Measurements from ENCODE around the gene UBE2E1. TPM values are rescaled to one million over a fixed set of nuclear protein-coding genes. Genes with fewer than 3 reads are reported as not detected.

UBE2E1 gene
- total and polyA plus RNA-seq, 2 experiments from 2014 or later, result 9.0 to 65.3 TPM

DNA sequence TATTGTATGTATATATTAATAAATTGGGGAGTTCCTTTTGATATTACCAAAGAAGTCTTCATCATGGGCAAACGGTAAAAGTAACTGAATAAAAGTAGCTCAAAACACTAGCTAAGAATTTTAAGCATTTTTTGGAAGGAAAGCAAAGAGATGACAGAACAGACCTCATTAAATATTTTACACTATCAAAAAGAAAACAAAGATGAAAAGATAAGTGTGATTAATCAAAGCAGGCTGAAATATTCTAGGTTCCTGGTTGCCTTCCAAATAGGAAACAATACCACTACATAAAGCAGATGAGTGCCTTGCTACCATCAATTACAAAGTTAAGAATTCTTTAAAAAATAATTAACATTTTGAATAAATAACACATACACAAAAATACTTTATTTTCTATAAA, 107.4 kb downstream of the UBE2E1 start:
- H3K9me2 ChIP-seq (ENCODE audit: insufficient read depth), result no peaks in the 10 kb centered on the region
- no peak overlapping the region for H2AFZ ChIP-seq
- no peak overlapping the region for H3K9ac ChIP-seq
- peaks cover 12% of the 10 kb centered on the region for H3K36me3 ChIP-seq (ENCODE audit: low read depth)
- DNase-seq, result no peak
- 42 to 58% methylated on average over 1 of the region's 1 CpG for WGBS, 2 experiments (ENCODE audit: low coverage in 1 of 2, low lambda C conversion rate in 2 of 2, missing lambda C conversion rate in 2 of 2)
- H3K4me3 ChIP-seq, result no peak overlapping the region
- H3K9me3 ChIP-seq (ENCODE audit: low read depth), result no peaks in the 10 kb centered on the region
- TF ChIP-seq EZH2phosphoT487 (IDR thresholded peaks at IDR 0.05; ENCODE audit: insufficient read depth, low read depth) (no peak), EZH2 (IDR thresholded peaks at IDR 0.05; ENCODE audit: insufficient read depth, poor library complexity, severe bottlenecking) (no peak)
- in situ Hi-C loops (cut with MboI), result no loop called here
- H3K27me3 ChIP-seq (replicated peaks; ENCODE audit: insufficient read depth), result no peaks in the 10 kb centered on the region
- H3K4me2 ChIP-seq (ENCODE audit: unreplicated experiment), result no peak overlapping the region
- peaks cover 27% of the 10 kb centered on the region for H3F3A ChIP-seq (ENCODE audit: insufficient read depth)
- H3K27ac ChIP-seq, result no peak overlapping the region
- H3K79me2 ChIP-seq (ENCODE audit: insufficient read depth), result peaks cover 72% of the 10 kb centered on the region
- H4K20me1 ChIP-seq (ENCODE audit: insufficient read depth), result peaks cover 4% of the 10 kb centered on the region
- peaks cover 20% of the 10 kb centered on the region for H3K4me1 ChIP-seq (ENCODE audit: insufficient read depth)

DNA sequence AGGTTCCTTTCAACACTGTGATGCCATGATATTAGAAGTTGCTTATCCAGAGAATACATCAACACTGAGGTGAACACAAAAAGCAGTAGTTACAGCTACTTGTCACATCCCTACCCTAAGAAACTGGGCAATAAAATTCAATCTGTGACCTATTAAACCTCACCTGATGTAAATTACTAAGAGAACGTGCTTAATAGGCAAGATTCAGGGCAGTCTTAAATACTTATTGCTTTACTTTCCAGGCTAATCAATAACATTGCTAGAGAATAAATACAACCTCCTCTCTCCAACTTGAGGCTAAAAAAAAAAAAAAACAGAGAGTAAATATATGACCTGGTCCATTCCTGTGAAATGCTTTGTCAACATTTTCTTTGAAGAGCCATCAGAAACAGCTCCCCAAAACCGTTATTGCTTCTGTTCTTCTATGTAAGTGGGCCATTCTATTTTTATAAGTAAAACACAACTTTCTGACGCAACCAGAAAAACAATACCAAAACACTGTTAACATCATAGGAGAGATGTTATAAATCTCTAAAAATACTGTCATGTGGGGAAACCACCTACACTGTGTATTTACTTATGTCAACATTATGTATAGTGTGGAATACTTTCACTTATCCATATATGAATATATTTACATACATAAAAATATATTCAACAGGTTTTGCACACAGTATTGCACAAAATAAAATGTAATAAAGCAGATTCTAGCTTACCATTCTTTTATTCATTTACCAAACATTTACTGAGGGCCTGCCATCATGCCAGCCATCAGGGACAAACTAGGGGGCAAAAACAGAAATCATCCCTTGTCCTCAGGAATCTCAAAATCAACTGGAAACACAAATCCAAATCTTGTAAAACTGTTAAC, 108.4 kb downstream of the UBE2E1 start:
- in situ Hi-C loops (cut with MboI), result no loop called here
- H3K9me3 ChIP-seq (ENCODE audit: low read depth), result no peaks in the 10 kb centered on the region
- peaks cover 81% of the 10 kb centered on the region for H3K79me2 ChIP-seq (ENCODE audit: insufficient read depth)
- H4K20me1 ChIP-seq (ENCODE audit: insufficient read depth), result peaks cover 6% of the 10 kb centered on the region
- H3K9me2 ChIP-seq (ENCODE audit: insufficient read depth), result no peaks in the 10 kb centered on the region
- H3K4me1 ChIP-seq (ENCODE audit: insufficient read depth), result peaks cover 26% of the 10 kb centered on the region
- no peaks in the 10 kb centered on the region for H3K27me3 ChIP-seq (replicated peaks; ENCODE audit: insufficient read depth)
- WGBS, 2 experiments (ENCODE audit: low coverage in 1 of 2, low lambda C conversion rate in 2 of 2, missing lambda C conversion rate in 2 of 2), result 66 to 79% methylated on average over 3 of the region's 3 CpGs
- H3K36me3 ChIP-seq (ENCODE audit: low read depth), result peaks cover 17% of the 10 kb centered on the region
- no peak overlapping the region for H3K9ac ChIP-seq
- H3F3A ChIP-seq (ENCODE audit: insufficient read depth), result peaks cover 33% of the 10 kb centered on the region
- peak overlapping the region; percentile 29 for H3K4me2 ChIP-seq (ENCODE audit: unreplicated experiment)
- no peak for DNase-seq
- no peak overlapping the region for H3K4me3 ChIP-seq
- H2AFZ ChIP-seq, result no peak overlapping the region
- H3K27ac ChIP-seq, result no peak overlapping the region
- TF ChIP-seq EZH2 (IDR thresholded peaks at IDR 0.05; ENCODE audit: insufficient read depth, poor library complexity, severe bottlenecking) (no peak), EZH2phosphoT487 (IDR thresholded peaks at IDR 0.05; ENCODE audit: insufficient read depth, low read depth) (no peak)

DNA sequence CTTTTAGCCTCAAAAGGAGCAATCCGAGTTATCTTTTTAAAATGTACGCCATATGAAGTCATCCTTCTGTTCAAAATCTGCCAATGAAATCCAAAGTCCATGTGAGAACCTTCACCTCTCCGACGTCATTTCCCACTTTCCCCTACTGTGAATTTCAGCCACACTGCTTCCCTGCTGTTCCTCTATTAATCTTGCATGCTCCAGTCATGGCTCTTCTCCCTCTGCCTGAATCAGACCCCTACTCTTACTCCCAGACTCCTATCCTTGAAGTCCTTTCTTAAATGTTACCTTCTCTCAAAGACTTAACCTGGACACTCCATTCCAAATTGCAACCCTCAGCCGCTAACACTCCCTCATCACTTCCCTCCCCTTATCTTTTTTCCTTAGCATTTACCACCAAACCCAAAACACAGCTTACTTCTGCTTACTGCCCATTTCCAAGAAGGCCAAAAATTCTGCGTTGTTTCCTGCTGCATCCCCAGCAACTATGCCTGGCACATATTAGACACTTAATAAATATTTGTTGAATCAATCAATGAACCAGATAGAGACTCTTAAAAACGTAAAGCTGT, 109.9 kb downstream of the UBE2E1 start:
- H3K79me2 ChIP-seq (ENCODE audit: insufficient read depth), result peaks cover 86% of the 10 kb centered on the region
- 17 to 23% methylated on average over 7 of the region's 7 CpGs for WGBS, 2 experiments (ENCODE audit: low coverage in 1 of 2, low lambda C conversion rate in 2 of 2, missing lambda C conversion rate in 2 of 2)
- H3K27ac ChIP-seq, result peak overlapping the region; percentile 71

DNA sequence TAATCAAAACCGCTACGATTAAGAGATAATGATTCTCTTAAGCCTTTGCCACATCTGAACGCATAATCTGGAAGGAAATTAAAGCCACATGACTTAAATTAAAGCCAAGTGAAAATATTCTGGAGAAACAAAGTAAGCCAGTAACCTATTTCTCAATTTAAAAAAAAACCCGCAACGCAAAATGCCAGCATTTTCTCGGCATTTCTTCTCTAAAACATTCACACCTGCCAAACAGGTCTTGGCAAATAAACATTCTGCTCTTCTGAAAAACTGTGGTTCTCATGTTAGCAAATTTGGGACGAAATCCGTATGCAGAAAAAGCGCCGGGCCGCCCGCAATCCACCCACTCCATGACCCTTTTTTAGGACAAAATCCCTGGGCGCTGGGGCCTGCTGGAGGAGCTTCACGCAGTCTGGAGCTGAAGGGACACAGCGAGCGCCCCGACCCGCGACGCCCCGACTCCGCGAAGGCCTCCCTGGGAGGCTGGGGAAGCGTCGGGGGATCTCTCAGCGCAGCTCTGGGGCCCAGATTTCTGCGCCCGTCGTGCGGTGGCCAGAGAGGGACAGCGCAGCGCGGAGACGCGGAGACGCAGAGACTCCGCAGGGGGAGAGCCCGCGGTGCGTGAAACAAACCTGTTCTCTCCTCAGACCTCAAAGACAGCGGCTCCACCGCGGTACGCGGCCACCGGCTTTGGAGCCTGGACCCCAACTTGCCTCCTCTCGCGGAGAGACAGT, 110.6 kb downstream of the UBE2E1 start:
- H3K79me2 ChIP-seq (ENCODE audit: insufficient read depth), result peaks cover 79% of the 10 kb centered on the region
- peak; percentile 30 for DNase-seq

More for the DNA sequence above, 109.9 kb downstream of the UBE2E1 start:
- DNase-seq, result peak; percentile 65
- Histone ChIP-seq H3K27me3 (replicated peaks; ENCODE audit: insufficient read depth) (no peaks in the 10 kb centered on the region), H4K20me1 (ENCODE audit: insufficient read depth) (peaks cover 17% of the 10 kb centered on the region), H2AFZ (peak overlapping the region; percentile 93), H3K9me3 (ENCODE audit: low read depth) (no peaks in the 10 kb centered on the region), H3K9ac (peak overlapping the region; percentile 96), H3K36me3 (ENCODE audit: low read depth) (peaks cover 26% of the 10 kb centered on the region), H3K4me1 (ENCODE audit: insufficient read depth) (peaks cover 32% of the 10 kb centered on the region), H3K4me3 (peak overlapping the region; percentile 95), H3K4me2 (ENCODE audit: unreplicated experiment) (peak overlapping the region; percentile 93), H3F3A (ENCODE audit: insufficient read depth) (peaks cover 46% of the 10 kb centered on the region), H3K9me2 (ENCODE audit: insufficient read depth) (no peaks in the 10 kb centered on the region)
- in situ Hi-C loops (cut with MboI), result no loop called here
- TF ChIP-seq EZH2phosphoT487 (IDR thresholded peaks at IDR 0.05; ENCODE audit: insufficient read depth, low read depth) (no peak), EZH2 (IDR thresholded peaks at IDR 0.05; ENCODE audit: insufficient read depth, poor library complexity, severe bottlenecking) (no peak)

More for the DNA sequence above, 110.6 kb downstream of the UBE2E1 start:
- Histone ChIP-seq H3K4me2 (ENCODE audit: unreplicated experiment) (peak overlapping the region; percentile 93), H3K4me1 (ENCODE audit: insufficient read depth) (peaks cover 32% of the 10 kb centered on the region), H3K9me3 (ENCODE audit: low read depth) (no peaks in the 10 kb centered on the region), H3K36me3 (ENCODE audit: low read depth) (peaks cover 31% of the 10 kb centered on the region), H3K4me3 (peak overlapping the region; percentile 95), H3K9me2 (ENCODE audit: insufficient read depth) (no peaks in the 10 kb centered on the region), H4K20me1 (ENCODE audit: insufficient read depth) (peaks cover 17% of the 10 kb centered on the region), H2AFZ (peak overlapping the region; percentile 93), H3K27me3 (replicated peaks; ENCODE audit: insufficient read depth) (no peaks in the 10 kb centered on the region), H3K27ac (peak overlapping the region; percentile 71), H3F3A (ENCODE audit: insufficient read depth) (peaks cover 53% of the 10 kb centered on the region), H3K9ac (peak overlapping the region; percentile 96)
- in situ Hi-C loops (cut with MboI), result no loop called here
- TF ChIP-seq EZH2phosphoT487 (IDR thresholded peaks at IDR 0.05; ENCODE audit: insufficient read depth, low read depth), result no peak
- 1% methylated on average over 38 to 47 of the region's 48 CpGs for WGBS, 2 experiments (ENCODE audit: low coverage in 1 of 2, low lambda C conversion rate in 2 of 2, missing lambda C conversion rate in 2 of 2)

Measured in GM23248 (cell line).